Activated T-helper 1 cell treated with anti-CD3 and anti-CD28 coated beads, Interleukin-12 subunit alpha, Interleukin-12 subunit beta, Interleukin-2, Interleukin-4 antibody, amounts not matched to agents 30 ng/mL and 10 ng/mL and 1 ng/mL, durations not matched to agents 14 hours and 24 hours and 36 hours (primary cell): ENCODE results near the gene NPAS3. TPM values are rescaled to one million over a fixed set of nuclear protein-coding genes. Genes with fewer than 3 reads are reported as not detected.

Experiments
- DNase-seq: peaks from one replicate; pipeline ENCODE4 v3.0.0; 2021; ENCODE audit warnings: low spot score
- H3K27ac Mint-ChIP-seq: one replicate; pipeline ENCODE4 v1.8.0; 2021; ENCODE audit warnings: mild to moderate bottlenecking, mixed read lengths
- H3K27me3 Mint-ChIP-seq: one replicate; pipeline ENCODE4 v1.8.0; 2022; ENCODE audit warnings: mild to moderate bottlenecking, moderate library complexity, mixed read lengths; ENCODE audit not compliant: insufficient read depth
- H3K36me3 Mint-ChIP-seq: one replicate; pipeline ENCODE4 v1.8.0; 2021; ENCODE audit warnings: low read depth, mixed read lengths
- H3K4me1 Mint-ChIP-seq: one replicate; pipeline ENCODE4 v1.8.0; 2021; ENCODE audit warnings: low read depth, mixed read lengths
- H3K4me3 Mint-ChIP-seq: one replicate; pipeline ENCODE4 v1.8.0; 2021; ENCODE audit warnings: mild to moderate bottlenecking, moderate library complexity, mixed read lengths
- H3K9me3 Mint-ChIP-seq: one replicate; pipeline ENCODE4 v1.8.0; 2021; ENCODE audit warnings: mixed read lengths
- intact Hi-C: fragments of 100-400 bp; cut with micrococcal nuclease; formaldehyde crosslinking; loops from one replicate; pipeline ENCODE4 v1.15.1; 2024
- total RNA-seq: library from RNA; stranded (reverse); gene quantifications from 2 replicates; pipeline ENCODE4 v1.2.3, GENCODE V29; 2022

Gene NPAS3
- total RNA-seq, 1 donor from 2014 or later, result not detected

GRCh38 chr14:32996343-32996742, 57.7 kb downstream of the NPAS3 start:
- Mint-ChIP-seq H3K4me3 (no peak overlapping the region), H3K4me1 (no peaks in the 10 kb centered on the region), H3K36me3 (no peaks in the 10 kb centered on the region), H3K27me3 (no peaks in the 10 kb centered on the region), H3K9me3 (peaks cover 7% of the 10 kb centered on the region), H3K27ac (no peak overlapping the region)
- DNase-seq, result no peak
- intact Hi-C loops, result no loop called here

- H3K4me3 Mint-ChIP-seq, result no peak overlapping the region
- no peaks in the 10 kb centered on the region for H3K4me1 Mint-ChIP-seq
- H3K36me3 Mint-ChIP-seq, result no peaks in the 10 kb centered on the region
- DNase-seq, result no peak
- H3K27me3 Mint-ChIP-seq, result no peaks in the 10 kb centered on the region
- intact Hi-C loops, result no loop called here
- H3K9me3 Mint-ChIP-seq, result peaks cover 7% of the 10 kb centered on the region
- no peak overlapping the region for H3K27ac Mint-ChIP-seq
Measured at GRCh38 chr14:32998433-32998832, 59.8 kb downstream of the NPAS3 start.

GRCh38 chr14:33009673-33010072, 71.0 kb downstream of the NPAS3 start:
- H3K9me3 Mint-ChIP-seq, result no peaks in the 10 kb centered on the region
- no peak overlapping the region for H3K27ac Mint-ChIP-seq
- no peak overlapping the region for H3K4me3 Mint-ChIP-seq
- intact Hi-C loops, result no loop called here
- H3K27me3 Mint-ChIP-seq, result peaks cover 2% of the 10 kb centered on the region
- H3K4me1 Mint-ChIP-seq, result no peaks in the 10 kb centered on the region
- no peaks in the 10 kb centered on the region for H3K36me3 Mint-ChIP-seq
- no peak for DNase-seq

GRCh38 chr14:33010495-33010894, 71.8 kb downstream of the NPAS3 start:
- Mint-ChIP-seq H3K4me1 (no peaks in the 10 kb centered on the region), H3K4me3 (no peak overlapping the region), H3K27ac (no peak overlapping the region), H3K9me3 (no peaks in the 10 kb centered on the region), H3K27me3 (peaks cover 2% of the 10 kb centered on the region), H3K36me3 (no peaks in the 10 kb centered on the region)
- no peak for DNase-seq
- intact Hi-C loops, result no loop called here

GRCh38 chr14:33014710-33015109, 76.0 kb downstream of the NPAS3 start:
- no peak overlapping the region for H3K27ac Mint-ChIP-seq
- no peaks in the 10 kb centered on the region for H3K4me1 Mint-ChIP-seq
- H3K36me3 Mint-ChIP-seq, result no peaks in the 10 kb centered on the region
- no peak for DNase-seq
- intact Hi-C loops, result no loop called here
- peaks cover under 1% of the 10 kb centered on the region for H3K27me3 Mint-ChIP-seq
- H3K4me3 Mint-ChIP-seq, result no peak overlapping the region
- H3K9me3 Mint-ChIP-seq, result no peaks in the 10 kb centered on the region

- Mint-ChIP-seq H3K27ac (no peak overlapping the region), H3K9me3 (no peaks in the 10 kb centered on the region), H3K4me3 (no peak overlapping the region), H3K4me1 (no peaks in the 10 kb centered on the region), H3K27me3 (no peaks in the 10 kb centered on the region), H3K36me3 (no peaks in the 10 kb centered on the region)
- no peak for DNase-seq
- intact Hi-C loops, result no loop called here
Measured at GRCh38 chr14:33016613-33017012, 77.9 kb downstream of the NPAS3 start.

GRCh38 chr14:33017016-33017415, 78.3 kb downstream of the NPAS3 start:
- no peak overlapping the region for H3K27ac Mint-ChIP-seq
- H3K9me3 Mint-ChIP-seq, result no peaks in the 10 kb centered on the region
- no peaks in the 10 kb centered on the region for H3K27me3 Mint-ChIP-seq
- no peaks in the 10 kb centered on the region for H3K36me3 Mint-ChIP-seq
- DNase-seq, result no peak
- no peak overlapping the region for H3K4me3 Mint-ChIP-seq
- intact Hi-C loops, result no loop called here
- H3K4me1 Mint-ChIP-seq, result no peaks in the 10 kb centered on the region

GRCh38 chr14:33019346-33019745, 80.7 kb downstream of the NPAS3 start:
- no peak overlapping the region for H3K4me3 Mint-ChIP-seq
- H3K36me3 Mint-ChIP-seq, result no peaks in the 10 kb centered on the region
- H3K27me3 Mint-ChIP-seq, result no peaks in the 10 kb centered on the region
- DNase-seq, result no peak
- H3K27ac Mint-ChIP-seq, result no peak overlapping the region
- no peaks in the 10 kb centered on the region for H3K9me3 Mint-ChIP-seq
- no peaks in the 10 kb centered on the region for H3K4me1 Mint-ChIP-seq
- intact Hi-C loops, result no loop called here

- DNase-seq, result no peak
- Mint-ChIP-seq H3K4me3 (no peak overlapping the region), H3K4me1 (no peaks in the 10 kb centered on the region), H3K9me3 (no peaks in the 10 kb centered on the region), H3K27ac (no peak overlapping the region), H3K27me3 (peaks cover 2% of the 10 kb centered on the region), H3K36me3 (no peaks in the 10 kb centered on the region)
- intact Hi-C loops, result no loop called here
Measured at GRCh38 chr14:33026850-33027430, 88.3 kb downstream of the NPAS3 start.

- Mint-ChIP-seq H3K27me3 (peaks cover 2% of the 10 kb centered on the region), H3K4me1 (no peaks in the 10 kb centered on the region), H3K9me3 (no peaks in the 10 kb centered on the region), H3K4me3 (no peak overlapping the region), H3K27ac (no peak overlapping the region), H3K36me3 (no peaks in the 10 kb centered on the region)
- intact Hi-C loops, result no loop called here
- DNase-seq, result no peak
Measured at GRCh38 chr14:33029511-33029910, 90.8 kb downstream of the NPAS3 start.

- H3K9me3 Mint-ChIP-seq, result no peaks in the 10 kb centered on the region
- no peaks in the 10 kb centered on the region for H3K36me3 Mint-ChIP-seq
- H3K4me3 Mint-ChIP-seq, result no peak overlapping the region
- intact Hi-C loops, result no loop called here
- no peaks in the 10 kb centered on the region for H3K4me1 Mint-ChIP-seq
- H3K27ac Mint-ChIP-seq, result no peak overlapping the region
- peaks cover 2% of the 10 kb centered on the region for H3K27me3 Mint-ChIP-seq
- DNase-seq, result no peak
Measured at GRCh38 chr14:33030386-33030785, 91.7 kb downstream of the NPAS3 start.

GRCh38 chr14:33035416-33036194, 96.9 kb downstream of the NPAS3 start:
- Mint-ChIP-seq H3K36me3 (no peaks in the 10 kb centered on the region), H3K27ac (no peak overlapping the region), H3K4me3 (no peak overlapping the region), H3K9me3 (no peaks in the 10 kb centered on the region), H3K27me3 (no peaks in the 10 kb centered on the region), H3K4me1 (no peaks in the 10 kb centered on the region)
- intact Hi-C loops, result no loop called here
- DNase-seq, result no peak

GRCh38 chr14:33039311-33039710, 100.6 kb downstream of the NPAS3 start:
- peaks cover 13% of the 10 kb centered on the region for H3K9me3 Mint-ChIP-seq
- no peaks in the 10 kb centered on the region for H3K4me1 Mint-ChIP-seq
- H3K36me3 Mint-ChIP-seq, result no peaks in the 10 kb centered on the region
- intact Hi-C loops, result no loop called here
- no peak overlapping the region for H3K27ac Mint-ChIP-seq
- no peaks in the 10 kb centered on the region for H3K27me3 Mint-ChIP-seq
- DNase-seq, result no peak
- no peak overlapping the region for H3K4me3 Mint-ChIP-seq
